ENCODE measurements around the gene KRT85. TPM values are rescaled to one million over a fixed set of nuclear protein-coding genes. Genes with fewer than 3 reads are reported as not detected.

KRT85 gene
- polyA plus RNA-seq (2011; rRNA removed) (0.07 TPM in 1 of 2 replicates, not detected in the other), polyA plus RNA-seq (2017; fragmentation: RNase III; extraction: RNeasy Plus Mini Kit Qiagen cat#74134 plus additional on column Dnase treatment) (2.9 to 4.8 TPM (median 3.7 TPM) in 3 replicates), polyA minus RNA-seq (2011; rRNA and poly(A)+ RNA removed) (not detected in 2 replicates)
- polyA plus RNA-seq (2012; cell fraction: cytosol; rRNA removed): 0.04 and 0.09 TPM in 2 replicates
- 0.04 TPM in 2 replicates for polyA plus RNA-seq (2012; cell fraction: nucleus; rRNA removed)

DNA sequence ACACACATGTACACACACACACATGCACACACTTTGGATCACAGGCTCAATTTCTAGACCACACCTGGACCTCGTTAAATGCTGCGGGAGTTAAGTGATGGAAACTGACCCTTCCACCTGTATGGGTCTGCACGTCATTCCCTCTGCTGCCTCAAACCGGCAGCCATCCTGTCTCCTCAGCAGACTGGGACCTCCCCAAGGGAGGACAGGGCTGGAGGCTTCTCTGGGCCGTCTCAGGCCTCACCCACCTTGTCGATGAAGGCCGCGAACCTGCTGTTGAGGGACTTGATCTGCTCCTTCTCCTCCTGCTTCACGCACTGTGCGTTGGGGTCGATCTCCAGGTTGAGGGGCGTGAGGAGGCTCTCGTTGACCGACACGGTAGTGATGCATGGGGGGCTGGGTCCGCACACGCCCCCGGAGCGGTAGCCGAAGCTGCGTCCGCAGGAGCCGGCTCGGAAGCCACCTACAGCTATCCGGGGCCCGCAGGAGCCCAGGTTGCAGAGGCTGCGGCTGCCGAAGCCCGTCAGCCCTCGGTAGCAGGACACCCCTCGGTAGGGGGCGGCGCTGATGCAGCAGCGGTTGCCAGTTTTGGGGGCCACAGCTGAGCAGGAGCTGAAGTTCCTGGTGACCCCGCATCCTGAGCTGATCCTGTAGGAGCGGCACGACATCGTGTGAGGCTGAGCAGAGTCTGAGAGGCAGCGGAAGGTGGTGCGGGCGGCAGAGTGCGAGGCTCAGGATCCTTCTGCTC lies at the start of gene KRT85:
Gene KRT85, minus strand, starts transcription at position 744 of the 748 bp plus-strand sequence. Its CDS starts 76 bp downstream, at position 668.
- H3K4me2 ChIP-seq: no peak within 1 kb of the TSS
- ChIA-PET POLR2A (no interaction called here), CTCF (interaction anchor here (0.8 to 46.1 kb wide), 4 partner anchors 22 to 507 kb away, joined by 3 to 1221 read pairs (median 6); no protein-coding TSS in a partner anchor)
- H3K4me3 ChIP-seq: no peak within 1 kb of the TSS
- no peak for TF ChIP-seq MAFK (IDR thresholded peaks at IDR 0.05; ENCODE audit: partially characterized antibody)
- TF ChIP-seq, protein P1, sequence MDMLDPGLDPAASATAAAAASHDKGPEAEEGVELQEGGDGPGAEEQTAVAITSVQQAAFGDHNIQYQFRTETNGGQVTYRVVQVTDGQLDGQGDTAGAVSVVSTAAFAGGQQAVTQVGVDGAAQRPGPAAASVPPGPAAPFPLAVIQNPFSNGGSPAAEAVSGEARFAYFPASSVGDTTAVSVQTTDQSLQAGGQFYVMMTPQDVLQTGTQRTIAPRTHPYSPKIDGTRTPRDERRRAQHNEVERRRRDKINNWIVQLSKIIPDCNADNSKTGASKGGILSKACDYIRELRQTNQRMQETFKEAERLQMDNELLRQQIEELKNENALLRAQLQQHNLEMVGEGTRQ (IDR thresholded peaks at IDR 0.05): no peak
- no peak for TF ChIP-seq POLR2AphosphoS2 (conservative IDR thresholded peaks at IDR 0.05; ENCODE audit: low read length)
- TF ChIP-seq RAD21 (conservative IDR thresholded peaks at IDR 0.05 in 1 of 2, IDR thresholded peaks at IDR 0.05 in 1 of 2): no peak
- no peak for TF ChIP-seq EHMT2 (IDR thresholded peaks at IDR 0.05; ENCODE audit: low read depth)
- no peak for TF ChIP-seq CBX8 (IDR thresholded peaks at IDR 0.05)
- TF ChIP-seq NR3C1 (IDR thresholded peaks at IDR 0.05): no peak
- TF ChIP-seq KDM1A (IDR thresholded peaks at IDR 0.05; ENCODE audit: low read depth): no peak
- no peak for TF ChIP-seq NPAS2 (CRISPR knock-in tag; IDR thresholded peaks at IDR 0.05; ENCODE audit: borderline replicate concordance)
- TF ChIP-seq SREBF2 (IDR thresholded peaks at IDR 0.05): no peak
- peak within 1 kb of the TSS in 1 of 2 experiments; percentile 67; a peak in 3 of 6 replicates for H3K27ac ChIP-seq
- FAIRE-seq: no peak
- peaks cover 10% of the 10 kb centered on the region; the same call in 1 of the 3 replicates for H3K4me1 ChIP-seq
- DNase-seq (ENCODE audit: low read depth in 1 of 2, low spot score in 1 of 2): no peak
- no peaks in the 10 kb centered on the region for H3K9me3 ChIP-seq
- WGBS (ENCODE audit: missing lambda C conversion rate): 92% methylated on average over 39 of the region's 42 CpGs
- ATAC-seq: no peak

DNA sequence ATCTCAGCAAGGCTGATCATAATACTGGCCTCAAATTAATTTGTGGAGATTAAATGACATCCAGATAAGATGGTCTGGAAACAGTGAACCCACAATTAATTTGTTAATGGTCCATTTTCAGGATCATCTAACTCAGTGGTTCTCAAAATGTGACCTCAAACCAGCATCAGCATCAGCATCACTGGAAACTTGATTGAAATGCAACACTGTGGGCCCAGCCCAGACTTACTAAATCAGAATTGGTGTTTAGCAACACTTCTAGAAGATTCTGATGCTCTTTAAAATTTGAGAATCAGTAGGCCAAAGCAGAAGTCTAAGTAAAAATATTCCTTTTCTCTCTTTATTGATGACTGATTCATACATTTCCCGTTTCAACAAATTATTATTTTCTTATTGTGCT lies 49.5 kb upstream of the KRT85 start:
- TF ChIP-seq MAFK (IDR thresholded peaks at IDR 0.05; ENCODE audit: partially characterized antibody) (no peak), ESRRA (IDR thresholded peaks at IDR 0.05; ENCODE audit: borderline replicate concordance, low read length) (no peak), KDM1A (IDR thresholded peaks at IDR 0.05; ENCODE audit: low read depth) (no peak), ZFP36 (IDR thresholded peaks at IDR 0.05; ENCODE audit: borderline replicate concordance, partially characterized antibody) (no peak), KDM5A (IDR thresholded peaks at IDR 0.05) (no peak), NR3C1 (IDR thresholded peaks at IDR 0.05) (no peak), EP300 (IDR thresholded peaks at IDR 0.05) (no peak), CBX8 (IDR thresholded peaks at IDR 0.05) (no peak), FOSB (CRISPR knock-in tag; IDR thresholded peaks at IDR 0.05) (no peak), BHLHE40 (IDR thresholded peaks at IDR 0.05; ENCODE audit: low read depth, low read length) (no peak), CHD4 (IDR thresholded peaks at IDR 0.05; ENCODE audit: borderline replicate concordance) (no peak), CEBPB (IDR thresholded peaks at IDR 0.05) (no peak)
- TF ChIP-seq, protein P2, sequence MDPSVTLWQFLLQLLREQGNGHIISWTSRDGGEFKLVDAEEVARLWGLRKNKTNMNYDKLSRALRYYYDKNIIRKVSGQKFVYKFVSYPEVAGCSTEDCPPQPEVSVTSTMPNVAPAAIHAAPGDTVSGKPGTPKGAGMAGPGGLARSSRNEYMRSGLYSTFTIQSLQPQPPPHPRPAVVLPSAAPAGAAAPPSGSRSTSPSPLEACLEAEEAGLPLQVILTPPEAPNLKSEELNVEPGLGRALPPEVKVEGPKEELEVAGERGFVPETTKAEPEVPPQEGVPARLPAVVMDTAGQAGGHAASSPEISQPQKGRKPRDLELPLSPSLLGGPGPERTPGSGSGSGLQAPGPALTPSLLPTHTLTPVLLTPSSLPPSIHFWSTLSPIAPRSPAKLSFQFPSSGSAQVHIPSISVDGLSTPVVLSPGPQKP (IDR thresholded peaks at IDR 0.05; ENCODE audit: low read depth, low read length): no peak
- TF ChIP-seq, protein P3, sequence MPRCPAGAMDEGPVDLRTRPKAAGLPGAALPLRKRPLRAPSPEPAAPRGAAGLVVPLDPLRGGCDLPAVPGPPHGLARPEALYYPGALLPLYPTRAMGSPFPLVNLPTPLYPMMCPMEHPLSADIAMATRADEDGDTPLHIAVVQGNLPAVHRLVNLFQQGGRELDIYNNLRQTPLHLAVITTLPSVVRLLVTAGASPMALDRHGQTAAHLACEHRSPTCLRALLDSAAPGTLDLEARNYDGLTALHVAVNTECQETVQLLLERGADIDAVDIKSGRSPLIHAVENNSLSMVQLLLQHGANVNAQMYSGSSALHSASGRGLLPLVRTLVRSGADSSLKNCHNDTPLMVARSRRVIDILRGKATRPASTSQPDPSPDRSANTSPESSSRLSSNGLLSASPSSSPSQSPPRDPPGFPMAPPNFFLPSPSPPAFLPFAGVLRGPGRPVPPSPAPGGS (IDR thresholded peaks at IDR 0.05): no peak
- TF ChIP-seq, protein P1 (IDR thresholded peaks at IDR 0.05): no peak
- TF ChIP-seq, protein P4, sequence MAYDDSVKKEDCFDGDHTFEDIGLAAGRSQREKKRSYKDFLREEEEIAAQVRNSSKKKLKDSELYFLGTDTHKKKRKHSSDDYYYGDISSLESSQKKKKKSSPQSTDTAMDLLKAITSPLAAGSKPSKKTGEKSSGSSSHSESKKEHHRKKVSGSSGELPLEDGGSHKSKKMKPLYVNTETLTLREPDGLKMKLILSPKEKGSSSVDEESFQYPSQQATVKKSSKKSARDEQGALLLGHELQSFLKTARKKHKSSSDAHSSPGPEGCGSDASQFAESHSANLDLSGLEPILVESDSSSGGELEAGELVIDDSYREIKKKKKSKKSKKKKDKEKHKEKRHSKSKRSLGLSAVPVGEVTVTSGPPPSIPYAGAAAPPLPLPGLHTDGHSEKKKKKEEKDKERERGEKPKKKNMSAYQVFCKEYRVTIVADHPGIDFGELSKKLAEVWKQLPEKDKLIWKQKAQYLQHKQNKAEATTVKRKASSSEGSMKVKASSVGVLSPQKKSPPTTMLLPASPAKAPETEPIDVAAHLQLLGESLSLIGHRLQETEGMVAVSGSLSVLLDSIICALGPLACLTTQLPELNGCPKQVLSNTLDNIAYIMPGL (CRISPR knock-in tag; IDR thresholded peaks at IDR 0.05; ENCODE audit: borderline replicate concordance): no peak
- FAIRE-seq (no peak), DNase-seq (ENCODE audit: low read depth in 1 of 2, low spot score in 1 of 2) (no peak), ATAC-seq (no peak)
- Histone ChIP-seq H3K9me3 (no peaks in the 10 kb centered on the region), H3K4me1 (peaks cover 29% of the 10 kb centered on the region), H3K27ac (no peak overlapping the region), H3K4me2 (no peak overlapping the region), H3K4me3 (no peak overlapping the region)
- WGBS (ENCODE audit: missing lambda C conversion rate): 57% methylated on average over 1 of the region's 1 CpG
- POLR2A ChIA-PET: no interaction called here
- CTCF ChIA-PET: interaction anchor here (1.0 to 1.6 kb wide), 4 partner anchors 9 to 91 kb away, joined by 4 read pairs; no protein-coding TSS in a partner anchor
